ENCODE results near the gene TTLL5. TPM values are rescaled to one million over a fixed set of nuclear protein-coding genes. Genes with fewer than 3 reads are reported as not detected.

TTLL5 gene
- total RNA-seq, 3 donors from 2014 or later, result 21.9 to 66.6 (median 35.7) TPM

- Histone ChIP-seq H3K27ac (peak overlapping the region in 1 of 2 donors; percentile 1), H3K27me3 (no peaks in the 10 kb centered on the region), H3K4me1 (peaks cover 0 to 7% of the 10 kb centered on the region in 2 donors), H3K36me3 (no peaks in the 10 kb centered on the region), H3K4me3 (no peak overlapping the region), H3K9me3 (no peaks in the 10 kb centered on the region)
- TF ChIP-seq, protein P1, sequence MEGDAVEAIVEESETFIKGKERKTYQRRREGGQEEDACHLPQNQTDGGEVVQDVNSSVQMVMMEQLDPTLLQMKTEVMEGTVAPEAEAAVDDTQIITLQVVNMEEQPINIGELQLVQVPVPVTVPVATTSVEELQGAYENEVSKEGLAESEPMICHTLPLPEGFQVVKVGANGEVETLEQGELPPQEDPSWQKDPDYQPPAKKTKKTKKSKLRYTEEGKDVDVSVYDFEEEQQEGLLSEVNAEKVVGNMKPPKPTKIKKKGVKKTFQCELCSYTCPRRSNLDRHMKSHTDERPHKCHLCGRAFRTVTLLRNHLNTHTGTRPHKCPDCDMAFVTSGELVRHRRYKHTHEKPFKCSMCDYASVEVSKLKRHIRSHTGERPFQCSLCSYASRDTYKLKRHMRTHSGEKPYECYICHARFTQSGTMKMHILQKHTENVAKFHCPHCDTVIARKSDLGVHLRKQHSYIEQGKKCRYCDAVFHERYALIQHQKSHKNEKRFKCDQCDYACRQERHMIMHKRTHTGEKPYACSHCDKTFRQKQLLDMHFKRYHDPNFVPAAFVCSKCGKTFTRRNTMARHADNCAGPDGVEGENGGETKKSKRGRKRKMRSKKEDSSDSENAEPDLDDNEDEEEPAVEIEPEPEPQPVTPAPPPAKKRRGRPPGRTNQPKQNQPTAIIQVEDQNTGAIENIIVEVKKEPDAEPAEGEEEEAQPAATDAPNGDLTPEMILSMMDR (IDR thresholded peaks at IDR 0.05), result no peak
- TF ChIP-seq POLR2A (IDR thresholded peaks at IDR 0.05) (no peak), POLR2AphosphoS5 (IDR thresholded peaks at IDR 0.05) (no peak)
- intact Hi-C loops (cut with DNase I; ENCODE audit: low total_unique reads), result no loop called here
- DNase-seq (ENCODE audit: low spot score in 2 of 2), result no peak
Measured at GRCh38 chr14:75875958-75876357, 214.9 kb downstream of the TTLL5 start.

- Histone ChIP-seq H3K36me3 (no peaks in the 10 kb centered on the region), H3K9me3 (no peaks in the 10 kb centered on the region), H3K4me1 (peaks cover 0 to 7% of the 10 kb centered on the region in 2 donors), H3K27ac (peak overlapping the region; percentile 1 to 20), H3K4me3 (no peak overlapping the region), H3K27me3 (no peaks in the 10 kb centered on the region)
- intact Hi-C loops (cut with DNase I; ENCODE audit: low total_unique reads), result no loop called here
- TF ChIP-seq POLR2A (IDR thresholded peaks at IDR 0.05) (no peak), POLR2AphosphoS5 (IDR thresholded peaks at IDR 0.05) (no peak)
- TF ChIP-seq, protein P1 (IDR thresholded peaks at IDR 0.05), result no peak
- DNase-seq (ENCODE audit: low spot score in 2 of 2), result no peak
Measured at GRCh38 chr14:75876530-75876929, 215.5 kb downstream of the TTLL5 start.

DNA sequence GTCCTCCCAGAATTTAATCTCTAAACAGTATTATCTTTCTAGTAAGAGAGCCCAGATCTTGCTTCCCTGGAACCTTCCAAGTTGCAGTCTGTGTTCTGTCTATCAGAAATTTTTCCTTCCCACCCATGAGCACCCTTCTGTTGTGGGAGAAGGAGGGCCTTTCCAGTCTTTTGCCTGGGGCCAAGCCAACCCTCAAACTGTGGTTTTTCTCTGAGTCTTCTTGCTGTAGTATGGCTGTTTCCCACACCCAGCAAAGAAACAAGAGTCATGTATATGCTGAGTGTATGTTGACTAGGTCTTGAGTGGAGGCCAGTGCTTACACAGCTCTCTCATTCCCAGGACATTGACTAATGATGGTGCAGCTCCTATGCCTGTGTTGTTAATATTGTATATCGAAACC is 216.2 kb downstream of the TTLL5 start:
- TF ChIP-seq, protein P1 (IDR thresholded peaks at IDR 0.05), result no peak
- TF ChIP-seq POLR2AphosphoS5 (IDR thresholded peaks at IDR 0.05) (no peak), POLR2A (IDR thresholded peaks at IDR 0.05) (no peak)
- Histone ChIP-seq H3K27ac (peak overlapping the region; percentile 1), H3K4me3 (no peak overlapping the region), H3K4me1 (peaks cover 0 to 7% of the 10 kb centered on the region in 2 donors), H3K27me3 (no peaks in the 10 kb centered on the region), H3K36me3 (no peaks in the 10 kb centered on the region), H3K9me3 (no peaks in the 10 kb centered on the region)
- intact Hi-C loops (cut with DNase I; ENCODE audit: low total_unique reads), result no loop called here
- no peak for DNase-seq (ENCODE audit: low spot score in 2 of 2)

DNA sequence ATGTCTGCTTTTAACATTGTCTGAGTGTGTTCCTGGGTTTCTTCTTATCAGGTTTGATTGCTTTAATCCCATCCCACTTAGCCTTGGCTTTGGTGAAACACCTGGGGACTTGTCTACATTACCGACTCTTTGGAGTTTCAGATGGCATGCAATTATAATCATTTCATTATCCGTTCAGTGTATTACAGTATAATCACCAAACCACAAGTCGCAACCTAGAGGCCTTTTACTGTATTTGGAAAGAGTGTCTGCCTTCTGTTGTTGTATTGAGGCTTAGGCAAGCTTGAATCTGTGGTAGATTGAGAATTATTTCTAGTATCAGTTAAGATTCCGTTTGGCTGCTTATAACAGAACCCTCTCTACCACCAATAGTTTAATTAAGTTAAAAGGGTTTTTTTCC is 216.8 kb downstream of the TTLL5 start:
- intact Hi-C loops (cut with DNase I; ENCODE audit: low total_unique reads), result no loop called here
- H3K4me1 ChIP-seq, result peaks cover 0 to 7% of the 10 kb centered on the region in 2 donors
- H3K4me3 ChIP-seq, result no peak overlapping the region
- no peaks in the 10 kb centered on the region for H3K36me3 ChIP-seq
- H3K9me3 ChIP-seq, result no peaks in the 10 kb centered on the region
- DNase-seq (ENCODE audit: low spot score in 2 of 2), result no peak
- no peak for TF ChIP-seq POLR2A (IDR thresholded peaks at IDR 0.05)
- no peak for TF ChIP-seq POLR2AphosphoS5 (IDR thresholded peaks at IDR 0.05)
- TF ChIP-seq, protein P1 (IDR thresholded peaks at IDR 0.05), result no peak
- no peaks in the 10 kb centered on the region for H3K27me3 ChIP-seq
- peak overlapping the region in 1 of 2 donors; percentile 1 for H3K27ac ChIP-seq

GRCh38 chr14:75879031-75879430 is 218.0 kb downstream of the TTLL5 start:
- peaks cover 0 to 8% of the 10 kb centered on the region in 2 donors for H3K4me1 ChIP-seq
- intact Hi-C loops (cut with DNase I; ENCODE audit: low total_unique reads), result no loop called here
- H3K27me3 ChIP-seq, result no peaks in the 10 kb centered on the region
- no peak overlapping the region for H3K27ac ChIP-seq
- no peaks in the 10 kb centered on the region for H3K9me3 ChIP-seq
- DNase-seq (ENCODE audit: low spot score in 2 of 2), result no peak
- TF ChIP-seq POLR2A (IDR thresholded peaks at IDR 0.05) (no peak), POLR2AphosphoS5 (IDR thresholded peaks at IDR 0.05) (no peak)
- TF ChIP-seq, protein P1 (IDR thresholded peaks at IDR 0.05), result no peak
- H3K4me3 ChIP-seq, result no peak overlapping the region
- H3K36me3 ChIP-seq, result no peaks in the 10 kb centered on the region
